OCI-LY1 (cell line): ENCODE data around the gene DBX1.

Experiments used
- H2AFZ ChIP-seq: fragments of 200-600 bp; sonication (generic), shearing (Covaris generic); 2 replicates; pipeline ENCODE4 v1.6.0; 2014; ENCODE audit warnings: antibody characterized with exemption, mild to moderate bottlenecking, low read length
- H3F3A ChIP-seq: fragments of 200-600 bp; sonication (generic), shearing (Covaris generic); 2 replicates; pipeline ENCODE4 v1.6.0; 2014; ENCODE audit warnings: mild to moderate bottlenecking, antibody characterized with exemption, low read length, moderate library complexity; ENCODE audit not compliant: insufficient read depth
- H3K27ac ChIP-seq: fragments of 200-600 bp; sonication (generic); 2 replicates; pipeline ENCODE4 v1.5.1; 2014; ENCODE audit warnings: low read length, mixed run types, mild to moderate bottlenecking, low read depth; ENCODE audit not compliant: poor library complexity, severe bottlenecking
- H3K27me3 ChIP-seq: fragments of 200-600 bp; sonication (generic); 2 replicates; pipeline ENCODE4 v1.6.0; 2014; ENCODE audit warnings: antibody characterized with exemption, mild to moderate bottlenecking, low read length, moderate library complexity; ENCODE audit not compliant: insufficient read depth
- H3K36me3 ChIP-seq: fragments of 200-600 bp; sonication (generic); 2 replicates; pipeline ENCODE4 v1.6.1; 2014; ENCODE audit warnings: mild to moderate bottlenecking, antibody characterized with exemption, low read length, moderate library complexity, mixed read lengths; ENCODE audit not compliant: insufficient read depth
- H3K4me1 ChIP-seq: fragments of 200-600 bp; sonication (generic); 2 replicates; pipeline ENCODE4 v1.5.1; 2014; ENCODE audit warnings: mild to moderate bottlenecking, low read length, moderate library complexity; ENCODE audit not compliant: insufficient read depth, severe bottlenecking
- H3K4me2 ChIP-seq: fragments of 200-600 bp; sonication (generic), shearing (Covaris generic); 2 replicates; pipeline ENCODE4 v1.6.1; 2014; ENCODE audit warnings: low read length
- H3K4me3 ChIP-seq: fragments of 200-600 bp; sonication (generic); 2 replicates; pipeline ENCODE4 v1.5.1; 2014; ENCODE audit warnings: low read length, low read depth, mild to moderate bottlenecking, mixed read lengths; ENCODE audit not compliant: poor library complexity, severe bottlenecking
- H3K79me2 ChIP-seq: fragments of 200-600 bp; shearing (Covaris generic); 2 replicates; pipeline ENCODE4 v1.6.1; 2016; ENCODE audit warnings: mixed run types, low read length, mixed read lengths; ENCODE audit not compliant: insufficient read depth
- H3K9ac ChIP-seq: fragments of 200-600 bp; sonication (generic), shearing (Covaris generic); 2 replicates; pipeline ENCODE4 v1.6.1; 2014; ENCODE audit warnings: mild to moderate bottlenecking, low read length, mixed read lengths
- H3K9me2 ChIP-seq: fragments of 200-600 bp; sonication (generic), shearing (Covaris generic); 2 replicates; pipeline ENCODE4 v1.6.1; 2014; ENCODE audit warnings: low read depth, mild to moderate bottlenecking, low read length, mixed read lengths
- H3K9me3 ChIP-seq: fragments of 200-600 bp; shearing (Covaris generic); 2 replicates; pipeline ENCODE4 v1.6.1; 2014; ENCODE audit warnings: low read length, mixed read lengths
- H4K20me1 ChIP-seq: fragments of 200-600 bp; sonication (generic), shearing (Covaris generic); 2 replicates; pipeline ENCODE4 v1.6.0; 2016; ENCODE audit warnings: mild to moderate bottlenecking, low read length; ENCODE audit not compliant: insufficient read depth
- EZH2 ChIP-seq: fragments of 200-600 bp; sonication (generic), shearing (Covaris generic); IDR thresholded peaks from 2 replicates; pipeline ENCODE4 v1.8.0; 2017; ENCODE audit warnings: borderline replicate concordance, mixed run types, mild to moderate bottlenecking, antibody characterized with exemption, low read length, moderate library complexity, mixed read lengths
- TF ChIP-seq, protein P1 (sequence below): fragments of 200-600 bp; sonication (generic), shearing (Covaris generic); IDR thresholded peaks from 2 replicates; pipeline ENCODE4 v1.5.1; 2017; ENCODE audit warnings: mild to moderate bottlenecking, antibody characterized with exemption, low read length, moderate library complexity, mixed read lengths

Gene DBX1

DNA sequence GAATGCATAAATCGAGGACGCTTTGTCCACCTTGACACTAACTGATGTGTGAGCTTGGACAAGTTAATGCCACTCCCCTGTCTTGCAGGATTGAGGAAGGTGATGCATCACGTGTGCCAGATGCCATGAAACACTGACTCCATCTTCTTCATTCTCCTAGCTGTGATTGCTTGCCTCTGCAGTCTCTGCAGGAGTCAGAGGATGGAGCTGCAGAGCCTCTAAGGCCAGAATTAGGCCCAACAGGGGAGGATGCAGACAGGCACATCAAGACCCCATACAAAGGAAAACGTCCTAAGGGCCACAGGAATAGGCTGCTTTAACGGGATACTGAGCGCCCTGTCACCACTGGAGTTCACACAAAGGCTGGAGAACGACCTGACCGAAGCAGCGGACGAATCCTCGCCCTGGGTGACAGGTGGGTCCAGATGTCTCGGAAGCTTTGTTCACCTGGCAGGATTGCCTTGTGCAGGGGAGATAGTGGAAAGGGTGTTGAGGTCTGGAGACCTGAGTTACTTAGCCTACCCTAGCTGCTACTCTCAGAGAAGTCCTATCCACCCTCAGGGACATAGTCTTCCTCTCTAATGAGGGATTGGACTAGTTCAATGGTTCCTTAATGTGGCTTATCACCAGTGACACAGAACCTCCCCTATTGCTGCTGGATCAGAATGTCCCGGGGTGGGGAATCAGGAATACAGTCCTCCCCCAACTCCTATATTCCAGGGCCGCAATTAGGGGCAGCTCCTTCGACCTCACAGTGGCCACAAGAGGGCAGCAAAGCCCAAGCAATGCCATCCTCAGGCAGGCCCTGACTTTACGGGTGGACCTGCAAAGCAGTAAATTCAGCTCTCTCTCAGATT lies 32.4 kb downstream of the DBX1 start:
- H3K27ac ChIP-seq, result no peak overlapping the region
- no peak overlapping the region for H2AFZ ChIP-seq
- H3K9ac ChIP-seq, result no peak overlapping the region

DNA sequence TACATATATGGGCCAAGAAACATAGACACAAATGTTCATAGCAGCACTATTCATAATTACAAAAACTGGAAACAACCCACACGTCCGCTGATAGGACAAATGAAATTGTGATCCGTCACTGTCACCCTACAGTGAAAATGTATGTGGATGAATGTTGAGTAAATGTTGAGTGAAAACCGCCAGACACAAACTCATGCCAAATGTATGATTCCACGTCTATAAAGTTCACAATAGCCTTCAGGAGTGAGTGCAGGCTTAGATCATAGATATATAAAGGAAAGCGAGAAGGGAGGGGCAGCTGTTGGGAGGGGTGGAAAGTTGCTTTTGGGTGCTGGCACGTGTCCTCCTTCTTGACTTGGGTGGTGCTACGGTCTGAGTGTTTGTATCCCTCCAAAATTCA lies 33.6 kb downstream of the DBX1 start:
- Histone ChIP-seq H2AFZ (no peak overlapping the region), H3K9ac (no peak overlapping the region), H3K27ac (no peak overlapping the region), H3K4me3 (no peak overlapping the region), H3K27me3 (no peaks in the 10 kb centered on the region), H3K79me2 (no peaks in the 10 kb centered on the region), H3F3A (no peaks in the 10 kb centered on the region), H4K20me1 (no peaks in the 10 kb centered on the region), H3K36me3 (no peaks in the 10 kb centered on the region), H3K4me2 (no peak overlapping the region), H3K4me1 (no peaks in the 10 kb centered on the region), H3K9me3 (no peaks in the 10 kb centered on the region), H3K9me2 (no peaks in the 10 kb centered on the region)
- TF ChIP-seq EZH2, result no peak
- TF ChIP-seq, protein P1, sequence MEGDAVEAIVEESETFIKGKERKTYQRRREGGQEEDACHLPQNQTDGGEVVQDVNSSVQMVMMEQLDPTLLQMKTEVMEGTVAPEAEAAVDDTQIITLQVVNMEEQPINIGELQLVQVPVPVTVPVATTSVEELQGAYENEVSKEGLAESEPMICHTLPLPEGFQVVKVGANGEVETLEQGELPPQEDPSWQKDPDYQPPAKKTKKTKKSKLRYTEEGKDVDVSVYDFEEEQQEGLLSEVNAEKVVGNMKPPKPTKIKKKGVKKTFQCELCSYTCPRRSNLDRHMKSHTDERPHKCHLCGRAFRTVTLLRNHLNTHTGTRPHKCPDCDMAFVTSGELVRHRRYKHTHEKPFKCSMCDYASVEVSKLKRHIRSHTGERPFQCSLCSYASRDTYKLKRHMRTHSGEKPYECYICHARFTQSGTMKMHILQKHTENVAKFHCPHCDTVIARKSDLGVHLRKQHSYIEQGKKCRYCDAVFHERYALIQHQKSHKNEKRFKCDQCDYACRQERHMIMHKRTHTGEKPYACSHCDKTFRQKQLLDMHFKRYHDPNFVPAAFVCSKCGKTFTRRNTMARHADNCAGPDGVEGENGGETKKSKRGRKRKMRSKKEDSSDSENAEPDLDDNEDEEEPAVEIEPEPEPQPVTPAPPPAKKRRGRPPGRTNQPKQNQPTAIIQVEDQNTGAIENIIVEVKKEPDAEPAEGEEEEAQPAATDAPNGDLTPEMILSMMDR, result no peak

More for the DNA sequence above, 32.4 kb downstream of the DBX1 start:
- Histone ChIP-seq H3K27me3 (no peaks in the 10 kb centered on the region), H3K36me3 (no peaks in the 10 kb centered on the region), H3K79me2 (no peaks in the 10 kb centered on the region), H3K4me3 (no peak overlapping the region), H3F3A (no peaks in the 10 kb centered on the region), H3K4me2 (no peak overlapping the region), H3K9me2 (no peaks in the 10 kb centered on the region), H4K20me1 (no peaks in the 10 kb centered on the region), H3K9me3 (no peaks in the 10 kb centered on the region), H3K4me1 (no peaks in the 10 kb centered on the region)
- no peak for TF ChIP-seq EZH2
- TF ChIP-seq, protein P1, result peak; percentile 86

DNA sequence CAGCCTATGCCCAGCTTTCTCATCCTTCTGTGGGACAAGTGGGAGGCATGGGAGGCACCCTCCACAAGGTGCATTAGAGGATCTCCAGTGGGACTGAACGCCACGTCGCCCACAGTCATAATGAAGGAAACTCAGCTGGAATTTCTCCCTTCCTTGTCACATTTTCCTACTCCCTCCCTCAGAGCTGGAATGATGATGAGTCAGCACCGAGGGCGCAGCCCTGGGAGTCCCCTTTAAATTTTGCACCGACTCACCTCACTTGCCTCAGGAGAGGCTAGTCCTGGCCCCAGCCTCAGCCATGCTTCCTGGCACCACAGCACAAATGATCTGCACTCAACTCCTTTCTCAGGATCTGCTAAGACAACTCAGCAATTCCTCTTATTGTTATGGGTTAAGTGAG lies 34.3 kb downstream of the DBX1 start:
- Histone ChIP-seq H3K27me3 (no peaks in the 10 kb centered on the region), H3K4me1 (no peaks in the 10 kb centered on the region), H4K20me1 (no peaks in the 10 kb centered on the region), H3K9me2 (no peaks in the 10 kb centered on the region), H3K36me3 (no peaks in the 10 kb centered on the region), H2AFZ (no peak overlapping the region), H3F3A (no peaks in the 10 kb centered on the region), H3K4me3 (no peak overlapping the region), H3K4me2 (no peak overlapping the region), H3K79me2 (no peaks in the 10 kb centered on the region), H3K27ac (no peak overlapping the region), H3K9me3 (no peaks in the 10 kb centered on the region), H3K9ac (no peak overlapping the region)
- TF ChIP-seq EZH2, result no peak
- TF ChIP-seq, protein P1, result no peak
